ENCODE data around the gene DUXA.

GRCh38 chr19:57118848-57119247 lies 48.4 kb downstream of the DUXA start:
- TF ChIP-seq, protein P1, sequence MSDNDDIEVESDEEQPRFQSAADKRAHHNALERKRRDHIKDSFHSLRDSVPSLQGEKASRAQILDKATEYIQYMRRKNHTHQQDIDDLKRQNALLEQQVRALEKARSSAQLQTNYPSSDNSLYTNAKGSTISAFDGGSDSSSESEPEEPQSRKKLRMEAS (CRISPR knock-in tag; IDR thresholded peaks at IDR 0.05): no peak
- TF ChIP-seq CTCF (IDR thresholded peaks at IDR 0.05): no peak
- no peak for TF ChIP-seq TP53 (CRISPR knock-in tag; IDR thresholded peaks at IDR 0.05)
- TF ChIP-seq ZBTB43 (CRISPR knock-in tag; IDR thresholded peaks at IDR 0.05): no peak
